Measurements from ENCODE around the gene PRPF38A.

Gene PRPF38A

GRCh38 chr1:52399629-52400028 is 4.8 kb upstream of the PRPF38A start:
- DNase-seq (ENCODE audit: low read depth in 2 of 2), result no peak

GRCh38 chr1:52400131-52400530 is 4.3 kb upstream of the PRPF38A start:
- no peak for DNase-seq (ENCODE audit: low read depth in 2 of 2)

GRCh38 chr1:52402860-52403240 is 1.6 kb upstream of the PRPF38A start:
- no peak for DNase-seq (ENCODE audit: low read depth in 2 of 2)

GRCh38 chr1:52403566-52404115 is 761 bp upstream of the PRPF38A start:
- peak; percentile 20 to 35 for DNase-seq (ENCODE audit: low read depth in 2 of 2)

GRCh38 chr1:52404975-52405338 is 555 bp downstream of the PRPF38A start:
- DNase-seq (ENCODE audit: low read depth in 2 of 2), result no peak

DNA sequence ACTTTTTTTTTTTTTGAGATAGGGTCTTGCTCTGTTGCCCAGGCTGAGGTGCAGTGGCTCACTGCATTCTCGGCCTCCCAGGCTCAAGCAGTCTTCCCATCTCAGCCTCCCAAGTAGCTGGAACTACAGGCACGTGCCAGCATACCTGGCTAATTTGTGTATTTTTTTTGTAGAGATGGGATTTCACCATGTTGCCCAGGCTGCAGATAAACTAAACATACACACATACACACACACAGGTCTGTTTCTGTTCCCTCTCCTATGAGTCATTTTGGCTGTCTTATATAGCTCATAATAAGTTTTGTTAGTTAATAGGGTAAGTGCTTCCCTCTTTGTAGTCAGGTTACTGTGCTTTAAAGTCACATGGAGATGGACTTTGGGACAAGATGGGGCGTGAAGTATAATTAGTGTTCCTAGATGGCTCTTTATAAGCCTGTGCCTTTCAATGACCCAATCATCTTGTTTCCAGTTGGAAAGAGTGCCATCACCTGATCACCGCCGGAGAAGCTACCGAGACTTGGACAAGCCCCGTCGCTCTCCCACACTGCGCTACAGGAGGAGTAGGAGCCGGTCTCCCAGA is 9.1 kb downstream of the PRPF38A start:
- no peak for DNase-seq (ENCODE audit: low read depth in 2 of 2)

DNA sequence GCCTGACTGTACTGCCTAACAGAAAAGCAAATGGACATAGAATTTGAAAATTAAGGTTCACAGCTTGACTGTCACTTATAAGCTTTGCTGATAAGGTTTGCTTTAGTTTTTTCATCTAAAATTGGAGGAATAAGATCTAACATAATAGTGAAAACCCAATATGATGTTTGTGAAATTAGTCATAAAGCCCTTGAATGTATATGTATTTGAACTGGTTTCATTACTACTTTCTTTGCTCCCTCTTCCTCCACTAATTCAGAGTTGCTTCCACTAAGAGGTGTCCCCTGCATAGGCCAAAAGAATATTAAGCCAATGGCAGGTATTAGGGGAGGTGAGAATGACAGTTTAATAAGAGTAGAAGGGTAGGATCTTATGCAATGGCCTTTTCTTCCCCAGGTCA is 10.5 kb downstream of the PRPF38A start:
- DNase-seq (ENCODE audit: low read depth in 2 of 2), result no peak

GRCh38 chr1:52416811-52417210 is 12.4 kb downstream of the PRPF38A start:
- no peak for DNase-seq (ENCODE audit: low read depth in 2 of 2)

- no peak for DNase-seq (ENCODE audit: low read depth in 2 of 2)
Measured at GRCh38 chr1:52420713-52421112, 16.3 kb downstream of the PRPF38A start.

- no peak for DNase-seq (ENCODE audit: low read depth in 2 of 2)
Measured at GRCh38 chr1:52423055-52423454, 18.7 kb downstream of the PRPF38A start.

DNA sequence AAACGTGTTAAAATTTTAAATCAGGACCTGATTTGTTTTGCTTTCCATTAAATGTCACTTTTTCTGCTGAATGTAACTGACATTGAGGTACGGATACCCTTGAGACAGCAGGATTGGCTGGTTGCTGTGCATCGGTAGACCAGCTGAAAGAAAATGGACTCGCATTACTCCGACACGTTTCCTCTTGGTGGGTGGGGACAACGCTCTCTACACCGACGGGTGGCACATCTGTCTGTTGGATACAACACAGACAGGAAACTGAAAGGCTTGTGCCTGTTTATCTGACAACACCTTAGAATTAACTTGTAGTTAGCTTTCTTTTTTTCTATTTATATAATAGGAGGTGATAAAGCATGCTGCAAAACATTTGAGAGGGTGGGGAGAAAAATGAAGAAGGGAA is 19.4 kb downstream of the PRPF38A start:
- peak; percentile 13 to 48 for DNase-seq (ENCODE audit: low read depth in 2 of 2)

GRCh38 chr1:52424231-52424636 is 19.8 kb downstream of the PRPF38A start:
- no peak for DNase-seq (ENCODE audit: low read depth in 2 of 2)

DNA sequence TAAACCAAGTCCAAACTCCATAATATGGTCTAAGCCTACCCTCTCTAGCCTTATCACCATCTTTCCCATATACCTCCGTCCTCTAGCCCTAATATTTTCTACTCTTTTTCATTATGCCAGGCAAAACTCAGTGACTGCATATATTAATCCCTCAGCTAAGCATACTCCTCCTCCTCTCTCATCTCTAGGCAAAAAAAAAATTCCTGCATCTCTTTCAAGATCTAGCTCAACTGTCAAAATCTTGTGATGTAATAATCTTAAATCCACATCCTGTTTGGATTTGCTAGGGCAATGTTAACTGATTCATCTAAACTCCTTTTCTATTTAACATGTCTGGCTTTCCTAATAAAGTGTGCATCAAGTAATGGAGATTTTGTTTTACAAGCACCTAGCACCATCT is 20.4 kb downstream of the PRPF38A start:
- DNase-seq (ENCODE audit: low read depth in 2 of 2), result no peak

DNA sequence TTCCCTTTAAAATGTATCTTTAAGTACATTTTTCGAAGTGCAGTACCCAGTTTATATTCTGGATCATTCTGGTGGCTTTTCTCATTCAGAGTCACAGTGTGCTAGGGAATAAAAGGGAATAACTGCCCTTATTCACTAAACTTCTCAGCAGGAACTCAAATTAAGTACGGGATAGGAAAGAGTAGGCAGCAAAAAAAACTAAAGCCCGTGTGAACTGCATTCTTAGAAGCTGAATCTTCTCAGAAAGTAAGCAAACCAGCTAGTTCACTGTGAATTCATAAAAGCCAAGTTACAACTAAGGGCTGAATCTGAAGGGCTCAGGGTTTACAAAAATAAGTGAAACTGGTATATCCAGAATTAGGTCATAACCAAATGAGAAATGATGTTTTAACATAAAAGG is 22.0 kb downstream of the PRPF38A start:
- no peak for DNase-seq (ENCODE audit: low read depth in 2 of 2)

DNA sequence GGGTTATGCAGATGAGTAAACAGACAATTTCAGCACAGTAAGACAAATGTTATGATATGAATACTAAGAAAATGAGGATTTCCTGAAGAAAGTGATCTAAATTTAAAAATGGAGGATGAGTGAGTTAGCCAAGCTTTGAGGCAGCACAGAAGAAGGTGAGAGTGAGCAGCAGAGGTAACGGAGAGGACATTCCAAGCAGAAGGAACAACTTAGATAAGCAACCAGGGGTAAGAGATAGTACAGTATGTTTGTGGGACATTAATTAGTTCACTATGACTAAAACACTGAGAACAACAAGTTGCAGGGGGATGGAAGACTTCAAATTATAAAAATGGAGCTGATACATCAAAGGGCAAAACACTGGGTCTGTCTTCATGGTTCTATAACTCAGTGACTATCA is 22.8 kb downstream of the PRPF38A start:
- DNase-seq (ENCODE audit: low read depth in 2 of 2), result no peak

GRCh38 chr1:52432807-52433206 is 28.4 kb downstream of the PRPF38A start:
- DNase-seq (ENCODE audit: low read depth in 2 of 2), result no peak

- DNase-seq (ENCODE audit: low read depth in 2 of 2), result no peak
Measured at GRCh38 chr1:52435211-52435610, 30.8 kb downstream of the PRPF38A start.

GRCh38 chr1:52435650-52436049 is 31.2 kb downstream of the PRPF38A start:
- no peak for DNase-seq (ENCODE audit: low read depth in 2 of 2)

GRCh38 chr1:52436817-52437216 is 32.4 kb downstream of the PRPF38A start:
- no peak for DNase-seq (ENCODE audit: low read depth in 2 of 2)

- no peak for DNase-seq (ENCODE audit: low read depth in 2 of 2)
Measured at GRCh38 chr1:52439976-52440375, 35.6 kb downstream of the PRPF38A start.

DNA sequence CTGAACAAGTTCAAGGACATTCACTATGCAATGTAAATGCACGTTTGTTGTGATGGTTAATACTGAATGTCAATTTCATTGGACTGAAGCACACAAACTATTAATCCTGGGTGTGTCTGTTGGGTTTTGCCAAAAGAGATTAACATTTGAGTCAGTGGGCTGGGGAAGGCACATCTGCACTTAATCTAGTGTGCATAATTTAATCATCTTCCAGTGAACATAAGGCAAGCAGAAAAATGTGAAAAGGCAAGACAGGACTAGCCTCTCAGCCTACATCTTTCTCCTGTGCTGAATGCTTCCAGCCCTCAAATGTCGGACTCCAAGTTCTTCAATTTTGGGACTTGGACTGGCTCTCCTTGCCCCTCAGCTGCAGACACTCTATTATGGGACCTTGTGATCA is 40.1 kb downstream of the PRPF38A start:
- DNase-seq (ENCODE audit: low read depth in 2 of 2), result no peak

DNA sequence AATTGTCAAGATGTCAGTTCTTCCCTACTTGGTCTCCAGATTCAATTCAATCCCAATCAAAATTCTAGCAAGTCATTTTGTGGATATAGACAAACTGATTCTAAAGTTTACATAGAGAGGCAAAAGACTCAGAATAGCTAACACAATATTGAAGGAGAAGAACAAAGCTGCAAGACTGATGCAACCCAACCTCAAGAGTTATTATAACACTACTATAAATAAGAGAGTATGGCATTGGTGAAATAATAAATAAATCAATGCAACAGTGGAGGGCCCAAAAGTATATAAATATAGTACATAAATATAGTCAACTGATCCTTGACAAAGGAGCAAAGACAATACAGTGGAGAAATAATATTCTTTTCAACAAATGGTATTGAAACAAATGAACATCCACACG is 49.7 kb downstream of the PRPF38A start:
- no peak for DNase-seq (ENCODE audit: low read depth in 2 of 2)

DNA sequence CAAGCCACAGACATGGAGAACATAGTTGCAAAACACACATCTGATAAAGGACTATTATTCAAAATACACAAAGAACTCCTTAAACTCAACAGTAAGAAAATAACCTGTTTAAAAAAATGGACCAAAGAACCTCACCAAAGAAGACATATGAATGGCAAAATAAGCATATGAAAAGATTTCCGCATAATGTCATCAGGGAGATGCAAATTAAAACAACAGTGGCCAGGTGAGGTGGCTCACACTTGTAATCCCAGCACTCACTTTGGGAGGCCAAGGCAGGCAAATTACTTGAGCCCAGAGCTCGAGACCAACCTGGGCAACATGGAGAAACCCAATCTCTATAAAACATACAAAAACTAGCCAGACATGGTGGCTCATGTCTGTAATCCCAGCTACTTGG is 50.4 kb downstream of the PRPF38A start:
- DNase-seq (ENCODE audit: low read depth in 2 of 2), result no peak

DNA sequence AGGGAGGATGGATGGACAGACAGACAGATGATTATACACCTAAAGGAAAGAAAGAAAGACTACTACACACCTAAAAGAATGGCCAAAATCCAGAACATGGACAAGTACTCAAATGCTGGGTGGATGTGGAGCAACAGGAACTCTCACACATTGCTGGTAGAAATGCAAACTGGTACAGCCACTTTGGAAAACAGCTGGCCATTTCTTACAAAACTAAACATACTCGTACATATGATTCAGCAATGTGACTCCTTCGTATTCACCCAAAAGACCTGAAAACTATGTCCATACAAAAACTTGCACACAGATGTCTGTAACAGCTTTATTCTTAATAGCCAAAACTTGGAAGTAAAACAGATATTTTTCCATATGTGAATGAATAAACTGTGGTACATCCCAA is 51.3 kb downstream of the PRPF38A start:
- DNase-seq (ENCODE audit: low read depth in 2 of 2), result no peak

Measured in stimulated activated CD4-positive, alpha-beta T cell treated with anti-CD3 and anti-CD28 coated beads, Interleukin-12 subunit alpha, Interleukin-12 subunit beta, amount 100 ng/mL, for 24 hours (primary cell).